Memory B cell (primary cell): ENCODE measurements around the gene KRTAP6-1.

ENCODE experiments used
- ATAC-seq: fragments of 150-1000 bp; cut with Tn5 transposase; 2 replicates; pipeline ENCODE4 v1.10.0; 2021; ENCODE audit warnings: low read depth, mild to moderate bottlenecking, moderate library complexity
- DNase-seq, 2 donors: peaks; one replicate each; pipeline ENCODE4 v3.0.0; 2022; ENCODE audit warnings: low spot score in 2 of 2
- H3K27ac Mint-ChIP-seq: one replicate; pipeline ENCODE4 v1.8.0; 2022; ENCODE audit warnings: mild to moderate bottlenecking, moderate library complexity, mixed read lengths
- H3K27me3 Mint-ChIP-seq: one replicate; pipeline ENCODE4 v1.8.0; 2022; ENCODE audit warnings: mixed read lengths
- H3K36me3 Mint-ChIP-seq: one replicate; pipeline ENCODE4 v1.8.0; 2022; ENCODE audit warnings: mild to moderate bottlenecking, mixed read lengths
- H3K4me1 Mint-ChIP-seq: one replicate; pipeline ENCODE4 v1.8.0; 2022; ENCODE audit warnings: mixed read lengths
- H3K4me3 Mint-ChIP-seq: one replicate; pipeline ENCODE4 v1.8.0; 2022; ENCODE audit warnings: mild to moderate bottlenecking, moderate library complexity, mixed read lengths
- H3K9me3 Mint-ChIP-seq: one replicate; pipeline ENCODE4 v1.8.0; 2022; ENCODE audit warnings: mixed read lengths

The KRTAP6-1 gene, protein sequence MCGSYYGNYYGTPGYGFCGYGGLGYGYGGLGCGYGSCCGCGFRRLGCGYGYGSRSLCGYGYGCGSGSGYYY

DNA sequence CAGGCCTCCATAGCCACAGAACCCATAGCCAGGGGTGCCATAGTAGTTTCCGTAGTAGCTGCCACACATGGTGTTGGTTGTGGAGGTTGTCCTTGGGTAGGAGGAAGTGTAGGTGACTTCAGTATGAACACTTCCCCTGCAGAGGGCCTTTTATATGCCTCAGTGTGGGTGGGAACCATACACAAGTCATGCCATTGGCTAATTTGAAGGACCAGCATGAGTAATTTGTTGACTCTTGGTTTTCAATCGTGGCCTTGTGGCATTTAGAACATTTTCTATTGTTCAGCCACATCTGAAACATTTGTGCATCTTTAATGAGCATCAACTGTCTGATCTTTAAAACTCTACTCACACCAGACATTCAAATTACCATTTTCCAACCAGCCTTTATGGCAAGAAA lies at the start of gene KRTAP6-1:
KRTAP6-1 (minus strand) TSS at position 95 of the 400 bp plus-strand sequence; CDS start at position 69, 26 bp downstream.
- H3K4me3 Mint-ChIP-seq, result no peak within 1 kb of the TSS
- H3K4me1 Mint-ChIP-seq, result no peaks in the 10 kb centered on the region
- ATAC-seq, result no peak
- peaks cover 4% of the 10 kb centered on the region for H3K9me3 Mint-ChIP-seq
- H3K36me3 Mint-ChIP-seq, result no peaks in the 10 kb centered on the region
- no peaks in the 10 kb centered on the region for H3K27me3 Mint-ChIP-seq
- no peak for DNase-seq
- H3K27ac Mint-ChIP-seq, result no peak within 1 kb of the TSS

DNA sequence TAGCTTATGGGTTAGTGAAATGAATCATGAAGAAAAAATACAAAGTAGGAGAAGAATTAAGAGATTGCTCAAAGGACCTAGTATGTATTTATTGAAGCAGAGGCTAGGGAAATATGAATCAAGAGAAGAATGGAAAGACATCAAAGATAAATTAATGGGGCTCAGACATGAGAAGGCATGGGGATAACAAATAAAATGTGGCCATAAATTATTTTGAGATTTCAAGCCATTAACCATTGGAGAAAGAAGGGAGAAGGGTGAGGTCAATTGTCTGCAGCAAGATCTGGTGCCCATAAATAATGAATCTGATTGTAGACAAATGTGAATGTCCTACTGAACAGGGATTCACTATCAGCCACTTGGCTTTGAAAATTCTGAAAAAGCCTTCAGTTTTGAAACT lies 39.2 kb upstream of the KRTAP6-1 start:
- Mint-ChIP-seq H3K9me3 (peaks cover 12% of the 10 kb centered on the region), H3K27ac (no peak overlapping the region), H3K4me3 (no peak overlapping the region)

DNA sequence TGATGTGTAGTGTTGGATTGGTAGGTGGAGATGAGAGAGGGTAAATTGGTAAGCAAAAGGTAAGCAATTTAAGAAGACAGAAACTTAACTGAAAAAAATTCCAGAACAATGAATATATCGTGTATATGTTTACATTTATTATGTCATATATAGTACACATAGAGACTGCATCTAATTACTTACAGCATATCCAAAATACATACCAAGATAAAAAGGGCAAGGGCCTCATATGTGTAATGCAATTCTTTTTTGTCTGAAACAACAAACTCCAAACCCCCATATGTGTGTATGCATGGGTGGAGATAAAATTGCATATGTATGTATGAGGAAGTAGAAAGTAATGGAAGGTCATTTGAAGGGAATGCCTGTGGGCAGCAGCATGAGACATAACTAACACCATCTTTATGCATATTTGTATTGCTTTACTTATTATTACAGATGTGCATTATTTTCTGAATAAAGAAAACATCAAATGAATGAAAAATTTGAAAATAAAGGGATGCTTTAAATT lies 33.2 kb upstream of the KRTAP6-1 start:
- H3K27ac Mint-ChIP-seq, result no peak overlapping the region
- ATAC-seq (no peak), DNase-seq (no peak)
- H3K9me3 Mint-ChIP-seq, result peaks cover 12% of the 10 kb centered on the region
- H3K4me3 Mint-ChIP-seq, result no peak overlapping the region
- no peaks in the 10 kb centered on the region for H3K27me3 Mint-ChIP-seq
- H3K4me1 Mint-ChIP-seq, result no peaks in the 10 kb centered on the region
- H3K36me3 Mint-ChIP-seq, result no peaks in the 10 kb centered on the region

More for the DNA sequence above, 39.2 kb upstream of the KRTAP6-1 start:
- ATAC-seq, result no peak
- Mint-ChIP-seq H3K36me3 (no peaks in the 10 kb centered on the region), H3K27me3 (no peaks in the 10 kb centered on the region), H3K4me1 (no peaks in the 10 kb centered on the region)
- DNase-seq, result no peak

DNA sequence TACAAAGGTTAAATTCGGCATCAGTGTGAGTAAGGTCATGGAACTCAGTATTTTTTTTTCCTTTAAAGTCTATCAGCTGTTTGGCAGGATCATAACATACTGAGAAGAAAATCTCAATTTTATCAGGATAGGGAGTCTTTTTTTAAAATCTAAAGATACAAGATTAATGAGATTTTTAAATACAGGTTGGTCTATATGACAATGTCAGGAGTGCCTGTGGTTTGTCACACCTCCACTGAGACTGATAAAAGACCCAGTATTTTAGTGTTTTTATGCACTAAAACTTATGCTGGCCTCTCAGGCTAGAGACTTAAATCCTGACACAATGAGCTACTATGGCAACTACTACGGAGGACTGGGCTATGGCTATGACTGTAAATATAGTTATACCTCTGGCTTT lies 28.8 kb upstream of the KRTAP6-1 start, which contains the start of gene KRTAP20-3:
KRTAP20-3 (plus strand) TSS at position 301 of the 400 bp plus-strand sequence.
- Mint-ChIP-seq H3K36me3 (no peaks in the 10 kb centered on the region), H3K4me1 (no peaks in the 10 kb centered on the region), H3K27me3 (no peaks in the 10 kb centered on the region), H3K4me3 (no peak within 1 kb of the TSS), H3K9me3 (peaks cover 10% of the 10 kb centered on the region), H3K27ac (no peak within 1 kb of the TSS)
- DNase-seq (no peak), ATAC-seq (no peak)

DNA sequence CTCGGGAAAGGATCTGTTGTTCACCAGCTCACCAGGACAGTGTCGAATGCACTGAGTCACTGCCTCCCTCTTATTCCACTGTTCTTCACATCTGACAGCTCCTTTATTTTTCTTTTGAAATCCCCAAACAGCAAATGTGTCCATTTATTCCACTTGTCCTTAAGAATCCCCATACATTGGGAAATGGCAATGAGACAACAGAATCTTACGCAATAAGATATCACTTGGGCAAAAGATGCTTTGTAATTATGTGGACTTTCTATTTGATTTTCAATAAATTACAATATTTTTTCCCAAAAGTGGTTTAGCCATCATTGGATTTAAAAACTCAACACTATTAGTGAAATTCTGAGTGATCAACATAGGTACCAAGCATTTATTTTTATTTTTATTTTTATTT lies 25.0 kb upstream of the KRTAP6-1 start:
- no peak for ATAC-seq
- H3K36me3 Mint-ChIP-seq, result no peaks in the 10 kb centered on the region
- no peak overlapping the region for H3K27ac Mint-ChIP-seq
- peaks cover 3% of the 10 kb centered on the region for H3K9me3 Mint-ChIP-seq
- no peak overlapping the region for H3K4me3 Mint-ChIP-seq
- H3K4me1 Mint-ChIP-seq, result no peaks in the 10 kb centered on the region
- DNase-seq, result no peak
- H3K27me3 Mint-ChIP-seq, result no peaks in the 10 kb centered on the region

DNA sequence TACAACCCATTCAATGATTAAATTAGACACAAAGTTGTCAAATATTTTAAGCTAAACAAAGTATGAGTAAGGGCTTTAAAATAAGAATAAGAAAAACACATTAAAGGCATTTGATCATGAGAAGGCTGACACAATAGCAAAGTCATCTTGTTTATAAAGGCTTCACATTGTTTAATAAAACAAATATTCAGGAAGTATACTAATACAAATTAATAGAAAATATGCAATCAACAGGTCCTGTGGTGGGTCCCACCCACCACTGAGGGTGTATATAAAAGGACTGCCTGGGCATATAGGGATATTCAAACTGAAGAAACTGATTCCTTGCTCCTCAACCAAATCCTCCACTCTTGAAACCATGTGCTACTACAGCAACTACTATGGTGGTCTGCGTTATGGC lies 21.2 kb upstream of the KRTAP6-1 start, which contains the start of gene KRTAP20-2:
KRTAP20-2 (plus strand) TSS at position 301 of the 400 bp plus-strand sequence; CDS start at position 359, 58 bp downstream.
- no peaks in the 10 kb centered on the region for H3K36me3 Mint-ChIP-seq
- H3K4me1 Mint-ChIP-seq, result no peaks in the 10 kb centered on the region
- peaks cover 1% of the 10 kb centered on the region for H3K9me3 Mint-ChIP-seq
- DNase-seq, result no peak
- H3K27ac Mint-ChIP-seq, result no peak within 1 kb of the TSS
- no peaks in the 10 kb centered on the region for H3K27me3 Mint-ChIP-seq
- no peak for ATAC-seq
- H3K4me3 Mint-ChIP-seq, result no peak within 1 kb of the TSS

DNA sequence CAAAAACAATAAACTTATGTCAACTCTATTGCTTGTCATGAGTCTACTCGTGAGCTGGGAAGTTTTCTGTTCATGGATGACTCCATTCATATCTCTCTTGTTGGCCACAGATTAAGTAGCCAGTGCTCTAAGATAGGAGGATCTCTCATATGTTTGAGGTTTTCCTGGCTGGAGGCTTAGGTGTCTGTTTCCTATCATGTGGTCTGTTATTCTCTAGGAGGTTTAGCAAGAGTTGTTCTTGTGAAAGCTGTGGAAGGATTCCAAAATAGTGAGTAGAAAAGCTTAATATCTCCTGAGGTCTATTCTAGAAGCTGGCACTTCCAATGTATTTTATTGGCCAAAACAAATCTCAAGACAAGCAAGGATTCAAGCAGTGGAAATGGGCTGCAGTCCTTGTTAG lies 15.5 kb upstream of the KRTAP6-1 start:
- Mint-ChIP-seq H3K36me3 (no peaks in the 10 kb centered on the region), H3K27ac (no peak overlapping the region), H3K9me3 (peaks cover 3% of the 10 kb centered on the region), H3K4me3 (no peak overlapping the region), H3K27me3 (no peaks in the 10 kb centered on the region), H3K4me1 (no peaks in the 10 kb centered on the region)
- no peak for ATAC-seq
- no peak for DNase-seq

DNA sequence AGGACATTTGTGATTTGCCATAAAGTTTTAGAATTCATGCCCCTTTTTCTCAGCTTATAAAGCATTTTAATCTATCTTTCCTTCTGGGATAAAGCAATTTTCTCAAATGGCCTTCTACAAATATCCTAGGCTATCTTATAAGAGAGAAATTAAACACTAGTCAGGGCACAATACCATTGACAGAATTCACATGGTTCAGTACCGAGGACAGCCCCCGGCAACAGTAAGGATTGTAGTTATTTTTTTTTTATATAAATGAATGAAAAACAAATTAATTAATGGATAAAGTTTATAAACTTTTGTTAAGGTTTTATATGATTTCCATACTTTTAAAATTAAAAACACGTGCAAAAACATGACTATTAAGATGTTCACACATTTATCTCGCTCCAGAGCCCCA lies 14.4 kb upstream of the KRTAP6-1 start:
- H3K9me3 Mint-ChIP-seq, result peaks cover 3% of the 10 kb centered on the region
- DNase-seq (no peak), ATAC-seq (no peak)
- no peaks in the 10 kb centered on the region for H3K4me1 Mint-ChIP-seq
- no peak overlapping the region for H3K4me3 Mint-ChIP-seq
- H3K27ac Mint-ChIP-seq, result no peak overlapping the region
- no peaks in the 10 kb centered on the region for H3K36me3 Mint-ChIP-seq
- no peaks in the 10 kb centered on the region for H3K27me3 Mint-ChIP-seq

DNA sequence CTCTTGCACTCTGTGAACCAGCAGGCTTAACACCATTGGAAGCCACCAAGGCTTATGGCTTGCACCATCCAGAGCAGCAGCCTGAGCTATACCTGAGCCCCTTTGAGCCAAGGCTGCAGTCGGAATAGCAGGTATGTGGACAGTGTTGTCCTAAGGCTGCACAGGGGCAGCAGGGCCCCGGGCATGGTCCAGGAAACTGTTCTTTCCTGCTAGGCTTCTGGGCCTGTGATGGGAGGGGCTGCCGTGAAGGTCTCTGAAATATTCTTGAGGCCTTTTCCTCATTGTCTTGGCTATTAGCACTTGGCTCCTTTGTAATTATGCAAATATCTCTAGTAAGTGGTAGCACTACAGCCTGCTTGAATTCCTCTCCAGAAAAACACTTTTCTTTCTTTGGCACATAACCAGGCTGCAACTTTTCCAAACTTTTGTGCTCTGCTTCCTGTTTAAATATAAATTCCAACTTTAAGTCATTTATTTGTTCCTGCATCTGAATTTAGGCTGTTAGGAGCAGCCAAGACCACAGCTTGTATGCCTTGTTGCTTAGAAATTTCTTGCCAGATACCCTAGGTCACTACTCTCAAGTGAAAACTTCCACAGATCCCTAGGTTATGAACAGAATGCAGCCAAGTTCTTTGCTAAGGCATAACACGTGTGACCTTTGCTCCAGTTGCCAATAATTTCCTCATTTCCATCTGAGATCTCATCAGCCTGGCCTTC lies 11.9 kb upstream of the KRTAP6-1 start:
- Mint-ChIP-seq H3K27me3 (no peaks in the 10 kb centered on the region), H3K9me3 (peaks cover 3% of the 10 kb centered on the region), H3K4me3 (no peak overlapping the region), H3K4me1 (no peaks in the 10 kb centered on the region), H3K36me3 (no peaks in the 10 kb centered on the region), H3K27ac (no peak overlapping the region)
- DNase-seq (no peak), ATAC-seq (no peak)

DNA sequence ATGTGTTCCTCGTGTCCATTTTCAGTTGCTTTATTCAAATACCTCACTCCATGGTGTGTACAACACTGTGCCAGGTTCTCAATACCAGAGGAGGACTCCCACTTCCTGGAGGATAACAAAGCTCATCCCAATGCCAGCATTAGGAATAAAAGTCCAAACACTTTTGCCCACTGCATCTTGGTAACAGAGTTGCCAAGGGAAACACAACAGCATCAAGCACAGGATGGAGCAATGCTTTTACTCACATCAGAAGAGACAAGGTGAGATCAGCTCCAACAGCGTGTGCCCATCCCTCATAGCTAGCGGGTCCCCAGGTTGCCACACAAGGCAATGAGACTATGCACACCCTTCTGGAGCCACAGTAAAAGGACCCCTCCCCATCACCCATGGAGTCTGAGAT lies 9.6 kb upstream of the KRTAP6-1 start:
- Mint-ChIP-seq H3K4me3 (no peak overlapping the region), H3K27me3 (no peaks in the 10 kb centered on the region), H3K36me3 (no peaks in the 10 kb centered on the region), H3K27ac (no peak overlapping the region), H3K4me1 (no peaks in the 10 kb centered on the region), H3K9me3 (peaks cover 3% of the 10 kb centered on the region)
- ATAC-seq (no peak), DNase-seq (no peak)

DNA sequence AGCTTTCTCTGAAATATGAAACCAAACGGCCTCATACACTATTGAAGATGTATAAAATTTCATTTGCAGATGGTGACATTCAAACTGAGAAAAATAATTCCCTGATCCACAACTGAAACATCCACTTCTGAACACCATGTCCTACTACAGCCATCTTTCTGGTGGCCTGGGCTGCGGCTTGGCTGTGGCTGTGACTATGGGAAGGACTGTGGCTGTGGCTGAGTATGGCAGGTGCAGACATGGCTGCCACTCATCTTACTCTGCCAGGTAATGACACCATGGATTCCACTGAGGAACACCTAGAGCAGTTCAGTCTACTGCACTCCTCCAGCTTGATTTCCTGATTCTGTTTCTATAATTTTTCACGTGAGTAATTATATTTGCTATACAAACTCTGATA lies 6.8 kb upstream of the KRTAP6-1 start, which contains the start of gene KRTAP20-4:
KRTAP20-4 (plus strand) TSS at position 106 of the 400 bp plus-strand sequence.
- Mint-ChIP-seq H3K36me3 (no peaks in the 10 kb centered on the region), H3K27ac (no peak within 1 kb of the TSS), H3K27me3 (no peaks in the 10 kb centered on the region), H3K4me1 (no peaks in the 10 kb centered on the region), H3K9me3 (peaks cover 2% of the 10 kb centered on the region), H3K4me3 (no peak within 1 kb of the TSS)
- no peak for ATAC-seq
- no peak for DNase-seq

DNA sequence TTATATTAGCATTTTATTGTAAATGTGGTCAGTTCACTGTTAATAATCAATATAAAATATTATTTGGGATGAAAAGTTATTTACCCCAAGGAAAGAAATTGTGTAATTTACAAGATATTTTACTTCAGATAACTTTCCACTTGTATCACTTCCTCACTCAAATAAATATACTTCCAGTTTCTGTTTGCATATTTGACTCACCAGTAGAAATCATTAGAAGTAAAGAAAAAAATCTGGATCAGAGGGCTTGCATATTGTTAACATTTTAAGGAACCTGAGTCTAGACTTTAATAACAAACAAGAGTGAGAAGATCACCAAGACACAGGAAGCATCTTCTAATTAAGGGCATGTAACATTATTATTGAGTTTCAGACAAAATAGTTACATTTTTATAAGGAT lies 6.3 kb upstream of the KRTAP6-1 start:
- no peak for DNase-seq
- Mint-ChIP-seq H3K9me3 (peaks cover 2% of the 10 kb centered on the region), H3K4me3 (no peak overlapping the region), H3K4me1 (no peaks in the 10 kb centered on the region), H3K27ac (no peak overlapping the region), H3K36me3 (no peaks in the 10 kb centered on the region), H3K27me3 (no peaks in the 10 kb centered on the region)
- no peak for ATAC-seq

DNA sequence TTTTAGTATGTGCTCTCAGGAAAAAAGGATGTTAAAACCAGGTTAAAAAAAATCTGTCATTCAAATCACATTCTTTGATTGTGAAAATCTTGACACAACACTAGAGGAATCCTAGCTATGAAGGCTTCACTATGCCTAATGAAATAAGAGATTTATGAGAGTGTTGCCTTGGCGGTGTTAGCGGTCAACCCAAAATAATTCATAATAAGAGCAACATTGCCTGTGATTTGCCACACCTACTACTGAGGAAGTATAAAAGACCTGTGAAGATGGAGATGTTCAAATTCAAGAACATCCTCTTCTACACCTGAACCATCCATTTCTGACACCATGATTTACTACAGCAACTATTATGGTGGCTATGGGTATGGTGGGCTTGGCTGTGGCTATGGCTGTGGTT lies 2.4 kb upstream of the KRTAP6-1 start, which contains the start of gene KRTAP20-1:
KRTAP20-1 (plus strand) TSS at position 301 of the 400 bp plus-strand sequence; CDS start at position 331, 30 bp downstream.
- H3K4me1 Mint-ChIP-seq, result no peaks in the 10 kb centered on the region
- no peak for DNase-seq
- H3K4me3 Mint-ChIP-seq, result no peak within 1 kb of the TSS
- no peak for ATAC-seq
- no peaks in the 10 kb centered on the region for H3K27me3 Mint-ChIP-seq
- peaks cover 2% of the 10 kb centered on the region for H3K9me3 Mint-ChIP-seq
- no peaks in the 10 kb centered on the region for H3K36me3 Mint-ChIP-seq
- H3K27ac Mint-ChIP-seq, result no peak within 1 kb of the TSS

DNA sequence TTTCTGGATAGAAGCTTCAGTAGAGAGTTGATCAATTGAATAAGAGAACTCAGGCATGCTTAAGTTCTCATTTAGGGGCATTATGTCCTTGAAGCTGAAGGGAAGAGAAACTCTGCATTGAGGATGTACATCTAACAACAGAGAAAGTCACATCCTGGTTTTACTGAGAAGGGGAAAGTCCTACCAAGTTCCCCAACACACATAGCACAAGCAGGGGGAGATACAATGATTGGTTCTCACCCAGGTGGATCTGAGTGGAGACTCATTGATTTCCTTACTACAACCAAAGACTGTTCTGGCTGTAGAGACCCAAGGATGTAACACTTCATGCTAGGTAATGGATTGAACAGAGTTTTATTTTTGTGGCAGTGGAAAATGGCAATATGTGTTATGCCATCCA lies 1.5 kb upstream of the KRTAP6-1 start:
- Mint-ChIP-seq H3K36me3 (no peaks in the 10 kb centered on the region), H3K4me1 (no peaks in the 10 kb centered on the region), H3K27ac (no peak overlapping the region), H3K9me3 (peaks cover 4% of the 10 kb centered on the region), H3K27me3 (no peaks in the 10 kb centered on the region), H3K4me3 (no peak overlapping the region)
- no peak for DNase-seq
- no peak for ATAC-seq
